HG03103 (cell line): ENCODE measurements around the gene PLEKHO1.
"Not testable (repeated sequence)": the region's sequence is repeated elsewhere in the genome, so short reads cannot be mapped to it uniquely, and the experiment has no call there.

ENCODE experiments used
- ATAC-seq: cut with Tn5 transposase; IDR thresholded peaks from one replicate; pipeline ENCODE4 v1.9.1; 2021; ENCODE audit warnings: low read depth; ENCODE audit not compliant: unreplicated experiment

The PLEKHO1 gene

DNA sequence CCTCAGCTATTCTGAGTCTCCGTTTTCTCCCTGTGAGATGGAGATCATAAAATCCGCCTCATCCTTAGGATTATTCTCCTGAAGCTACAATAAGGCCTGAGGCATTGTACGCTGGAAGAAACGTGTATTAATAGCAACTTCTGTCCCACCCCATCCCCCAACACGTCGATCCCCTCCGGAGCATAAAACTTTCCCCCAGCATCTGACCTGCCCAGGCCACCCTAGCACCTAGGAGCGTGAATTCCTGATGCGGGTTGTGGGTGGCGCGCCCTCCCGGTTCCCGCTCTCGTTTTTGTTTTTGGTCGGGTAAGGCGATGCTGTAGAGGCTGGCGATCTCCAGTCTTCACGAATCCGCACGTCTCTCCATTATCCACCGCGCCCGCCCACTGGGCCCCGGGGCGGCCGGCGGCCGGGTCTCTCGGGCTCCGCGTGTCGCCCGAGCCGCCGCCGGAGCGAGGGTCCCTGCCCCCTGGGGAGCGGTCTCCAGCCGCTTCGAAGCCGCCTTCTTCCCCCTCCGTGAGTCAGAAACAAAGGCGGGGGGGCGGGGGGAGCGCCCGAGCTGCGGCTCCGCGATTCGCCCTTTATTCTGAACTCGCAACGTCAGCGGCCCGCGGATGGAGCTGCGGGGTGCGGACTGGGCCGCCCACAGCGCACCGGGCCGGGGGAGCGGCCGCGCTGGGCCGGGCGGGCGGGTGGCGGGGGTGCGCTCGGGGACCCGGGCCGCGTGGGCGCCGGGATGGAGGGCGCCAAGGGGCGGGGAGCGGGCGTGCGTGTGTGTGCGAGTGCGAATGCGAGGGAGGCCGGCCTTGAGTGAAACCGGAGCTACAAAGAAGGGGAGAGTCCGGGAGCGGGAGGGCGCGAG is at the start of gene PLEKHO1:
PLEKHO1 (plus strand) TSS at position 646 of the 862 bp plus-strand sequence. CDS start 342 bp downstream, outside the sequence.
- ATAC-seq = no peak

- no peak for ATAC-seq
Measured at GRCh38 chr1:150102986-150103385, 46.7 kb upstream of the PLEKHO1 start.

DNA sequence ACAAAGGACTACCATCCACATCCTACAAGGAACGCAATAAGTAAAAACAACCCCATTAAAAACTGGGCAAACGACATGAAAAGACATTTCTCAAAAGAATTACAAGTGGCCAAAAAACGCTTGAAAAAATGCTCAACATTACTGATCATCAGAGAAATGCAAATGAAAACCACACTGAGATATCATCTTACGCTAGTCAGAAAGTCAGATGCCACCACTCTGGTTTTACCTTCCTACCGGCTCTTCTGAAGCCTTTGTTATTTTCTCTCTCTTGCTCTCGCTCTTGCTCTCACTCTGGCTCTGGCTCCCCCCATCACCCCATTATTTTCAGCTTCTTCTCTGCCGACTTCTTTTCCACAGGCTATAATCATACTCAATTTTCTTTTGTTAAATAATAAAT is 43.4 kb upstream of the PLEKHO1 start:
- ATAC-seq = no peak

DNA sequence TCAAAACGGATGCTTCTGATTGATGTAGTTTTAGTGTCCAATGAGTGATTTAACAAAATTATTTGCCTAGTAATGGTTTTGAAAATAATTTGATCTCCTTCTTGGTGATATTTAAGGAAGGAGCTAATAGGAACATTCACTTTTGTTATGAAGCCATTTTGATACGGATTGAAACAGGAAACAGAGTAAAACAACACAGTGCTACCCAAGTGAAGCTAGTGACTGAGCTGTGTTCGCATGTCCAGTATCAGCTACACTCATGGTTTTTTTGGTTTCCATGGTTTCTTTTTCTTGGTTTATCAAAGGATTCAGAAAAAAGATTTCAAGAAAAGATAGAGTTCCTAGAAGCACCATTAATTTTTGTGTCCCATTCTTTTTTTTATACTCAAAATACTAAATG is 40.1 kb upstream of the PLEKHO1 start:
- ATAC-seq = no peak

- no peak for ATAC-seq
Measured at GRCh38 chr1:150110116-150110515, 39.6 kb upstream of the PLEKHO1 start.

DNA sequence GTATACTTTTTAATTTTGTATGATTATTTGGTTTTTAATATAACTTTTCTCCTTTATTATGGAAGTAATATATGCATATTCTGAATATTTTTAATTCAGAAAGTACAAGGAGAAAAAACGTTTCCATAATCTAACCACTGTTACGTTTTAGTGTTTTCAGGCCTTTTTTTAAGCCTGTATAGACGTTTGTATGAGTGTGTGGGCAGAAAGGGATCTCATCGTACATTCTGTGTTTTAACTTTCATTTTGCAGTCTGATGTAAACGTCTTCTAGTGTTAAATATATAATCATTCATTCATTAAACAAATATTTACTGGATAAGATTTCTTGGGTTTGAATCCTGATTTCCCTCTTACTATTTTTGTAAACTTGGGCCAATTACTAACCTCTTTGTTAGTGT is 38.0 kb upstream of the PLEKHO1 start:
- no peak for ATAC-seq

GRCh38 chr1:150115121-150115520 is 34.6 kb upstream of the PLEKHO1 start:
- no peak for ATAC-seq

DNA sequence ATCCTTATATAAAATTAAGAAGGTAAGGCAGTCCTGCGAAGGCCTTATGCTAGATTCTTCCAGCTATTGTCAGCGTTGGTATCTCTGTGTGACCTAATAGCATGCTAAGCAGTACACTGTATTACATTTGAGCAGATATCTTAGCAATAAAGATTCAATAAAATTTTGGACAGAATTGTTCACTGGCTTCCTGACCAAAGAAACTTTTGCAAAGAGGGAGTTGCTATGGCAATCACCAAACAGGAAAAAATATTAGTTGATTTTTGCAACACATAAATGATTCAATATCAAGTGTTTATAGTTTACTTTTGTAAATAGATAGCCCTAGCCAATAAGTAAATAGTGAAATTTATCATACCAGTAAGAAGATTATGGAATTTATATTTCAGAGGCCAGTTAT is 31.0 kb upstream of the PLEKHO1 start:
- ATAC-seq = no peak

GRCh38 chr1:150121236-150121862 is 28.4 kb upstream of the PLEKHO1 start:
- ATAC-seq = no peak

- no peak for ATAC-seq
Measured at GRCh38 chr1:150126811-150127210, 22.9 kb upstream of the PLEKHO1 start.

DNA sequence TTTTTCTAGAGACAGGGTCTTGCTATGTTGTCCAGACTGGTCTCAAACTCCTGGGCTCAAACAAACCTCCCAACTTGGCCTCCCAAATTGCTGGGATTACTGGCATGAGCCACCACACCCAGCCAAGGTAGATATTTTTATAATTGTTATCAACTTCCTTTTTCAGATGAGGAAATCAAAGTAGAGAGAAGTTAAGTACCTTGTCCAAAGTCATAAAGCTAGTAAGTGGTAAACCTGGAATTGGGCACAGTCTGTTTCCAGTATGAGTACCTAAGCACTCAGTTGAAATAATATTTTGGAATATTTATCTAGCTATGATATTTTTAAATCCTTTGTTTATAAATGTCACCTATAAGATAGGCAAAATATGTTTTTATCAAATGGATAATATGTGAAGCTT is 22.3 kb upstream of the PLEKHO1 start:
- no peak for ATAC-seq

- ATAC-seq = no peak
Measured at GRCh38 chr1:150127868-150128267, 21.8 kb upstream of the PLEKHO1 start.

- ATAC-seq = no peak
Measured at GRCh38 chr1:150132372-150132771, 17.3 kb upstream of the PLEKHO1 start.

DNA sequence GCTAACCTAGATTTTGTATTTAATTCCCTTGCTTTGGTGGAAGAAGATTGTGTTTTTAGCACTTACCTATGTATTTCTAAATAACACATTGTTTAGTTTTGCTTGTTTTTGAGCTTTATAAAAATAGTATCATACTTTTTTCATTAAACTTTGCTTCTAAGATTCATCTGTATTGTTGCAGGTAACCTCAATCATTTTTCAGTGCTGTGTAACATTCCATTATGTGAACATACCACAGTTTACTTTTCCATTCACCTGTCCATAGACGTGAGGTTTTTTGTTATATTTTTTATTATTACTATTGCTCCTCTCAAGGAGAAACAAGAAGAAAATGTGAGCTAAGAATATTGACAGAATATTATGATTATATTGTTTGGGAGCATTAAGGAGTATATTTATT is 15.2 kb upstream of the PLEKHO1 start:
- no peak for ATAC-seq

DNA sequence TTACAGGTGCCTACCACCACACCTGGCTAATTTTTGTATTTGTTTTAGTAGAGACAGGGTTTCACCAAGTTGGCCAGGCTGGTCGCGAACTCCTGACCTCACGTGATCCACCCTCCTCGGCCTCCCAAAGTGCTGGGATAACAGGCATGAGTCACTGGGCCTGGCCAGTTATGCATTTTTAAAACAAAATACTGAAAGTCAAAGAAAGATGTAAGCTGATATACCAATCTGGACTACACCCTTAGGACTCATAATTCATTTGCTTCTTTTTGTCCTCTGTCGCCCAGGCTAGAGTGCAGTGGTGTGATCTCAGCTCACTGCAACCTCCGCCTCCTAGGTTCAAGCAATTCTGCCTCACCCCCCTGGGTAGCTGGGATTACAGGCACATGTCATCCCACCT is 14.3 kb upstream of the PLEKHO1 start:
- ATAC-seq = not testable (repeated sequence)

GRCh38 chr1:150138044-150138443 is 11.7 kb upstream of the PLEKHO1 start:
- no peak for ATAC-seq

DNA sequence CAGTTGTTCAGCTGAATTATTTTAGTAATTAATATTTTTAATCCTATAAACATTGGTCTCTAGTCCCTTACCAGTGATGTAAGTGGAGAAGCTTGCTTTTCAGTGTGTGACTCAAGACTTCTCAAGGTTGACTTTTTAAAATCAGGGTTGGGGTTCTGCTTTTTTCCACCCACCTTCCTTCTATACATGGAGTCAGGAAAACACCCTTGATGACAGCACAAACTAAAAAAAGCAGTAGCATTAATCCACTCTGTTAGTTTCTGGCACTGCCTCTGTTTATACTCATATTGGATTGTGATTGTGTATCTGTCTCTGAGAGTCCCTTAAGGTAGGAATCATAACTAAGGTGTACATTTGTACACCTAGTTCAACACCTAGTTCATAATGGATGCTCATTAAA is 8.3 kb upstream of the PLEKHO1 start:
- no peak for ATAC-seq

DNA sequence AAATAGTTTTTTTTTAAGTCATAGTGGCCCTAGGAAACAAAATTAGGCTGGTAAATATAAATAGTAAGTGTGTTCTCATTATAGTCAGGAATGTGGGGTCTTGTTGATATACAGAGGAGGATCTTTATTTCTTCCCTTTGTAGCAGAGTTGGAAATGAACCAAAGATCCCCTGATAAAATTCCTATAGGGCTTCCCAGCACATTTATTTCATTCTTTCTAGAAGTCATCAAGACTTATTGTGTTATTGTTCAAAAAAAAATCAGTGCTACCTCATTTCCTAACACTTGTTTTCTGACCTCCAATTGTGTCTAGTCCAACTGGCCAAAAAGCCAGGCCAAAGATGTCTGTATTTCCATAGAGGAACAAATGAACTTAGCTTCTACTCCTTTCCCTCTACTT is 7.6 kb upstream of the PLEKHO1 start:
- ATAC-seq = no peak

DNA sequence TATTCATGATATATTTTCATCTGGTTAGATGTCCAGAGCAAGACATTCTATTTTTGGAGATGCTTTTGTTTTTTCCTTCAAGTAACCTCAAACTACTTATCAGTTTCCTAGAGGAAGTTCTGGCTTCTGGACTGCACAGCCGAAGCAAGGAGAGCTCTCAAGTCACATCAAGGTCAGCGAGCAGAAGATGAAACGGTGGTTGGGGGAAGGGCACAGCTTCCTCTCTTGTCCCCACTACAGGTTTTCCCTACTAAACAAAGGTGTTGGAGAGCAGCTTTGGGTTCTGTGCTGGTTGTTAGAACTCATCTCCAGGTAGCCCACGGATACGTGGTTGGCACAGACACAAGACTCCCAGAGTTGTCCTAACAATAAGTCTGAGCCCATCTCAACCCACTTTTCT is 5.1 kb upstream of the PLEKHO1 start:
- ATAC-seq = no peak

DNA sequence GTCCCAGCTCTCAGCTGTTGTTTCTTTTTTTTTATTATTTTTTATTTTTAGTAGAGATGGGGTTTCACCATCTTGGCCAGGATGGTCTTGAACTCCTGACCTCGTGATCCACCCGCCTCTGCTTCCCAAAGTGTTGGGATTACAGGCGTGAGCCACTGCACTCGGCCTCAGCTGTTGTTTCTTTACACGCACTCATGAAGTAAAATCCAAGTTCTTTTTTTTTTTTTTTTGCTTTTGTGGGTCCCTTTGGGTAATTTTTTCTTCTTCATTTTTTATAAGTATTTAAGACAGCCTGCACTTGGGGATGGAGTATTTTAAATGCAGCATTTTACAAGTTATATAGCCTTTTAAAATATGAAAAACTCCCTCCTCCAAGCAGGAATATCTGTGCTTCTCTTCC is 3.7 kb upstream of the PLEKHO1 start:
- not testable (repeated sequence) for ATAC-seq

DNA sequence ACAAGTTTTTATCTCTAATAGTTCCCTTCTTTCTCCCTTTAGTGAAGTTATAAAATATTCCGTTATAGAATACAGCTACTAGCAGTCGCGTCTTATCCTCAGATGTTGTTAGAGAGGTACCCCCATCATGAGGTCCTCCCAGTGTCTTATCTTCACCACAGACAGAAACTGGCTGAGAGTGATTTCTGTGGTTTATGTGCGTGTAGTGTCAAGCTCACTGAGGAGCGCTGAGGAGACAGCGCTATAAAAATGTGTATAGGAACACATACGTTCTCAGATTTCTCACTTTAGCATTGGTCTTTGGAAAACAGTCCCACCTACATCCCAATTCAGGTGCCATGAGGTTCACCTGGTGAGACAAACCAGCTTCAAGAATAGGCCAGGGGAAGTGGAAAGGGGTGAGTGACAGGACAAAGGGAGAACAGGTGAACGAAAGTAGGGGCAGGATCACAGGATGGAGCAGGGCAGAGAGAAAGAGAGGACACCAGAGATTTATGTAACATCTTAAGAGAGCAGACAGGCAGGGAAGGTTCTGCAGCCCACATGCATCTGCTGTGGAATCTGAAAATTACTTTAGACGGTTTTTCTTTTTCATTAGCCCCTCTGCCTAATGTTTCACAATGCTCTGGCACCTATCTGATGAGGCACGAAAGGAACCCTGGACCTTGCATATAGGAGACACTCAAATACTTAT is 2.7 kb upstream of the PLEKHO1 start:
- ATAC-seq = no peak
